HuH-7.5 (cell line): ENCODE data around the gene PDE9A.

Experiments
- DNase-seq: peaks from one replicate; pipeline ENCODE4 v3.0.0; 2011; ENCODE audit warnings: low spot score

PDE9A gene

DNA sequence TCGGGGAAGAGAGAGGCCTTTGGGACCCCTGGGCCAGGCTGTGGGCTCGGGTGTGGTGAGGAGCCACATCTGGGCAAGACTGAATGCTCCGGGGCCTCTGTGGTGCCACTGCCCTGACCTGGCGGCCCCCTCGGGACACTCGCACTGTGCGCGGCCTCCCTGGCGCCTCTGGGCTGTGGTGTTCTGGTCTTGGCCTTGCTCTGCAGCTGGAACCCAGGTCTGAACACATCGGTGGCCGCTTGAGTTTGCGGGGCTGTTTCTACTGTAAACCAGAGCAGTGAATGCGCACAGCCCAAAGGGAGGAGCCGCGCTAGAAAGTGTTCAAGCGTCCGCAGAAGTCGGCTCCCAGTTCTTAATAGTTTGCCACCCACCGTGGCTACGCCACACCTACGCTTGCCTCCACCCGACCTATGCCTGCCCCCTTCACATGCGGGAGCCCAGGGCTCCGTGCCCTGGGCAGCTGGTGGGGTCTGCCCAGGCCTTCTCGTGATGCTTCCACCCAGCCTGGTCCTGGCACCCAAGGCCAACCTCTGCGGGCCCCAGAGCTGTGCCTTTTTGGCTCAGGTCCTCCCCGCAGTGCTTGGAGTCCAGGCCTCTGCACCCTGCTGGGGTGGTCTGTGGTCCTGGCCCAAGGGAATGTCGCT lies 4.4 kb downstream of the PDE9A start:
- no peak for DNase-seq

DNA sequence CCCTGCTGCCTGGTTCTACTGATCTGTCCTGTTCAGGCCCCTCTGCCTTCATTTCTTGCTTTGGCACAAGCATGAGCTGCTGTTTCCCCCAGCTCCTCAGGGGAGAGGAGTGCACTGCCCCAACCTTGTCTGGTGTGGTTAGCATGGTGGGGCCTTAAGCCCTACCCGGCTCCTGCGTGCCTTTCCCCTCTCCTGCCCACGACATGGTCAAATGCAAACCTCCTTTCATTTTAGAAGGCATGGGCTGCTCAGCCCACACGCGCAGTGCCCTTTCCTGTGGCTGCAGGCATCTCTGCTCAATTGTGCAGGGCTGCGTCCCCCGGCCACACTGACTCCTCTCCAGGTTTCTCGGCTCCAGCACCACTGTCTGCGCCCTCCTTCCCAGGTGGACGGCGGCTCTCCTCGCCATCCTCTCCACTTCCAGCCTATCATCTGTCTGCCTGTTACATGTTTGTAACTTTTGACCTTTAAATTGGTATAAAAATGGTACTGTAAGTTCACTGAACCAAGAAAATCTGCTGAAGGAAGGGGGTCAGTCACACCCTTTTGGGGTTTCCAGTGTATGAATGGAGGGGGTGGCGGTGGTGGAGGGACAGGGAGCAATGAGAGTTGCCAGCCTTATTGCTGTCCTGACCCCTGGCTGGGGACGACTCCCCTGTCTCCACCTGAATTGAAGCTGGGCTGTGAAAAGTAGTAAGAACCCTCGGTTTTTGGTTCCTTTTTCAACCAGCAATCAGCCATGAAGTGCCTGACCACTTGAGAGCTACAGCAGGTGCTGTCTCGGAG lies 5.1 kb downstream of the PDE9A start:
- no peak for DNase-seq

DNA sequence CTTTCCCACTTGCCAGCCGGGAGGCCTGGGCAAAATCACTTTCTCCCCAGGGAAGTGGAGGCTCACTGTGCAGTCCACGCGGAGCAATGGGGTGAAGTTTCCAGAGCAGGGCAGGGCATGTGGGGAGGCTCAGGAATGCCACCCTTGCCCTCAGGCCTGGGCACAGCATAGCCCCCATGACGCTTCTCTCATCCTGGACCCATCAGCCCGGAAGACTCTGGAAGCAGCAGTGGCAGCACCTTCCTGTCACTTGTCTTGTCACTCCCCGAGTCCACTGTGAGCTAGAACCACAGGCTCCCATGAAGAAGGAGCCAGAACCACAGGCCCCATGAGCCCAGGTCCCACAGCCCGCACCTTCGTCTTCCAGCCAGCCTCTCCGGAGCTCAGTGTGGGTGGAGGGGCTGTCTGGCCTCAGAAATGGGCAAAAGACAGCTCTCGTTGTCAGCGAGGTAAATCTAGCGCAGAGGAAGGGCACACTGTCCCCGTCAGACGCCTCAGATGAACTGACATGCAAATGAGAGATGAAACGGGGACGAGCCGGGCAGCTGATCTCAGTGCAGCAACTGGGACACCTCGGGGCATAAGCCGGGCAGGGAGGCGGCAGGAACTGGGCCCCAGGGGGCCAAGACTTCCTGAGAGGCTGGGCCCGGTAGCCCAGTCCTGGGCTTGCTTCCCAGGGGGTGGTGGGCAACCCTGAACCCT lies 6.1 kb downstream of the PDE9A start:
- no peak for DNase-seq

DNA sequence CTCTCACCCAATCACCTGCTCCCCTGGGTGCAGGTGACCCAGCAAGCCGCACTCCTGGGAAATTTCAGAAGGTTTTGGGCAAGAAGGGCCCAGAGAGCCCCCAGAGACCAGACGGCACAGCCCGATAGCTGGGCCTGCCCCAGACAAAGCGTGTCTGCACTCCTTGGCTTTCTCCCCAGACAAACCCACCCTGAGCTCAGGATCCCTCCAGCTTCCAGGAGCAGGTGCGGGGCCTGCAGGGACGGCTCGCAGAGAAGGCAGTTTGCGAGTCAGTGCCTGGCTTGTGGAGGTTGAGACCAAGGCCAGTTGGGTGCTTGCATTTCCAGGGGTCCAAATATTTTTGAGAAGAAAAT lies 6.7 kb downstream of the PDE9A start:
- no peak for DNase-seq

DNA sequence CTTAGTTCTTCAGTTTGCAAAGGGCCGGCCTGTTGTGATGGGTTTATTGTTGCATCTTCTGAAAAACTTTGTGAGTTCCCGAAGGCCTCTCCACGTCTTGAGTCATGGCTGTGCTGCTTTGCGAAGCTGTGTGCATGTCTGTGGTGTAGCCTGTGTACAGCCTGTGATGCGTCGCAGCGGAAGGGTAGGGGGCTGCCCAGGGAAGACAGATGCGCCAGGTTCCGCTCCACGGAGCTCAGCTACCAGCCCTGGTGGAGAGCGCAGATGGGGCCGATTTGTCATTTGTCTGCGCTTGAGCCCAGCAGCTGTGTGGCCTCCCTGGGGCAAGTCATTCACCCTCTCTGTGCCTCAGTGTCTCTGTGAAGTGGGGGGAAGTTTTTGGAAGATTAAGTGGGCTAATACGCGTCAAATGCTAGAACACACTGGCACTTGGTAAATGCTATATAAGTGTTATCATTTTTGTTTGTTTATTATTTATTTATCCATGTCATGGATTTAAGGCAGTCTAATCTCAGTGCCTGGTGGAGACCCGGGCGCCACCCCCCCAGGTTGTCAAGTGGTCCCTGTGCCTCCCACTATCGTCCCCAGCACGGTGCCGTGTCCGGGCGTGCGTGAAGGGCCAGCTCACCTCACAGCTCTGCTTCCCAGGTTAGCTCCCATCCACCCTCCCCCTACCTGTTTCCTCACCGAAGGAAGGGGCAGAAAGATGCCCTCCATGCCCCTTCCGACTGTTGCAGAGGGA lies 8.4 kb downstream of the PDE9A start:
- DNase-seq: no peak

DNA sequence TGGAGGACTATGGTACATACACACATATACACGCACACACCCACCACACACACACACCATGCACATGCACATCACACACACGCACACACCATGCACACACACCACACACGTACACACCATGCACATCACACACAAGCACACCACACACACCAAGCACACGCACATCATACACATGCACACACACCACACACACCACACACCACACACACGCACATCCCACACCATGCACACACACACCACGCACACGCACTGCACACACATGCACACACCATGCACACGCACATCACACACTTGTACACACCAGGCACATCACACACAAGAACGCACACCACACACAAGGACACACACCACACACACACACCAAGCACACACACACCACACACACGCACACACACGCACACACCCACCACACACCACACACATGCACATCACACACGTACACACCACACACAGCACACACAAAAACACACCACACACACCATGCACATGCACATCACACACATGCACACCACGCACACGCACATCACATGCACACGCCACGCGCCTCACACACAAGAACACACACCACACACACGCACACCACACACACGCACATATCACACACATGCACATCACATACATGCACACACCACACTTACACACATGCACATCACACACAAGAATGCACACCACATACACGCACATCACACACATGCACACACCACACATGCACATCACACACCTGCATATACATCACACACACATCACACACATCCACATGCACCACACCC lies 9.2 kb downstream of the PDE9A start:
- DNase-seq: no peak

DNA sequence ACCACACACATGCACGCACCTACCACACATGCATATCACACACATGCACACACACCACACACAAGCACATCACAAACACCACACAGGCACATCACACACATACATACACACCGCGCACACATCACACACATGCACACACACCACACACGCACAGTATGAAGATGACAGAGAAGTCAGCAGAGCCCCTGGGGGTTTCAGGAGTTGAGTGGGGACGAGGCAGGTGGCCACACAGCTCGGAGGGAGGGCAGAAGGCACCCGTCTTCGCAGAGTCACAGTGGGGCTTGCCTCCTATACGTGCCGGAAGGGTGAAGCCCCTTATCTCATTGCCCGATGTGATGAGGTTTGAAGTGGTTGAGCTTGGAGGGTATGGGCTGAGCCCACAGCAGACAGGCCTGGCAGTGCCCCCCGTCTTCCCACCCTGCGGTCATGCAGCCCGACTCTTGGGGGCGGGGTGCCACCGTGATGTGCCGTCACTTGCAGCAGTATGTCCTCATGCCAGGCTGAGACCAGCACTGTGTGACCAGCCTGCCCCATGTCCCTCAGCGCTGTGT lies 9.9 kb downstream of the PDE9A start:
- no peak for DNase-seq

DNA sequence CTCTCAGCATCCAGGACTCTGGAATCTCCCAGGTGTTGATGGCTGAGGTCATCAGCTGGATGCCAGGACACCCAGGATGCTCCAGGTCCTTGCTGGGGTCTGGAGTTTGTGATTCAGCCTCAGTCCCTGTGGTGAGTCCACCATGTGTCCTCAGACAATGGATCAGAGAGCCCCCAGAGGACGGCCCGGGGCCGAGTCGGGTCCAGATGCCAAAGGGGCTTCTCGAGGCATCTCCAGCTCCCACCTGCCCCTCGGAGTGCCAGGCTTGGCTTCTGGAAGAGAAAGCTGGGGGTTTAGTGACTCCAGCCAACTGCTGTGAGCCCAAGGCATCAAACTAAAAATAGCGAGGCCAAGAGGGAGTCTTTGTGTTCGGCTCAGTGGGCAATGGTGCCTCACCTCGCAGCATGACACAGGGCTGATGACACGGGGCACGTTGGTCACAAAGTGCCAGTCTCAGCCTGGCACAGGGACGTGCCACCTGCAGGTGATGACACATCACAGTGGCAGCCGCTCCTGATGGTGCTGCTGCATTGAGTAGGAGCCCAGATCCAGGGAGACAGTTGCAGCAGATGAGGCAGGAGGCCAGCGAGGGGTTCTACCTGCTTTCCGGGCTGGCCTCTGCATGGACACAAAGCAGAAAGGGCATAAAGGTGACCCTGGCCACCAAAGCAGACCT lies 10.6 kb downstream of the PDE9A start:
- DNase-seq: no peak

DNA sequence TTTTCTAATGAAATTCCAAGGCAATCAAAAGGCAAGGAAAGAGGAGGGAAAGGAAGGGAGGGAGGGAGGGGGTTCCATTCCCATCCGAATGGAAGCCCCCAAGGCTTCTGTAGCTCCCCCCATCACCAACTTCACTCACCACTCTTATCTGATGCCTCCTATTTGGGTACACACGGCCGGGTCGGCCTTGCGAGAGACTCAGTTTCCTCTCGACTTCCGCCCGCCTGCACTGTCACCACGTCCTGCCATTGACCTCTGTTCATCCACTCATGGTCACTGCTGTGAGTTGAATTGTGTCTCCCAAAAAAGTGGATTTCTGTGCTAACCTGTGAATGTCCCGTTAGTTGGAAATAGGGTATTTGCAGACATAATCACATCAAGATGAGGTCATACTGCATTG lies 11.2 kb downstream of the PDE9A start:
- DNase-seq: no peak

DNA sequence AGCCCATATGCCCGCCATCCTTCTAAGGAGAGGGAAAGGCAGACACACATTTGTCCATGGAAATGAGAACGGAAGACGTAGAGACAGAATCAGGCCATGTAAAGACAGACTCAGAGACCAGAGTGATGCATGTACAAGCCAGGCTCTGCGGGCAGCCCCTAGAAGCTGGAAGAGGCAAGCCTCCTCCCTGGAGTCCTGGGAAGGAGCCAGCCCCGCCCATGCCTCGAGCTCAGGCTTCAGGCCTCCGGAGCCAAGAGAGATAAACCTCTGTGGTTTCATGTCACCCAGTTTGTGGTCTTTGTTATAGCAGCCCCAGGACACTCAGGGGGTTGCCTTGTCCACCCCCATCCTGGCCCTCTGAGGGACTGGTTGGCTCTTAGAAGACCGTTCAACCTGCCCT lies 11.6 kb downstream of the PDE9A start:
- no peak for DNase-seq

DNA sequence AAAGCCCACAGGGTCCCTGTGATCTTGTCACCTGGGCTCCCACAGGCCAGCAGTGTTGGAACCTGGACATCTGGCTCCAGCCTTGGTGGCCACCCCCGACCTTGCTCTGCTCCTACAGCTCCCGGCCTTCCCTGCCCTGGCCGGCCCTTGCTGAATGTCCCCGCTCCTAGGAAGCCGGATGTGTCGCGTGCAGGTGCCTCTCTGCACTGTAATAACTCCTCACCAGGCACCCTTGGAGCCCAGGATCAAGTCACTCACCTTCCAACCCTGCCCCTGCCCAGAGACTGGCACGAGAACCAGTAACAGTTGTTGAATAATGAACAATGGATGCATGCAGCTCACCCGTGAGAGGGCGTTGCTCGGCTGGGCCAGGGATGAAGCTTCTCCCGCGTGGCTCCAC lies 12.1 kb downstream of the PDE9A start:
- no peak for DNase-seq

DNA sequence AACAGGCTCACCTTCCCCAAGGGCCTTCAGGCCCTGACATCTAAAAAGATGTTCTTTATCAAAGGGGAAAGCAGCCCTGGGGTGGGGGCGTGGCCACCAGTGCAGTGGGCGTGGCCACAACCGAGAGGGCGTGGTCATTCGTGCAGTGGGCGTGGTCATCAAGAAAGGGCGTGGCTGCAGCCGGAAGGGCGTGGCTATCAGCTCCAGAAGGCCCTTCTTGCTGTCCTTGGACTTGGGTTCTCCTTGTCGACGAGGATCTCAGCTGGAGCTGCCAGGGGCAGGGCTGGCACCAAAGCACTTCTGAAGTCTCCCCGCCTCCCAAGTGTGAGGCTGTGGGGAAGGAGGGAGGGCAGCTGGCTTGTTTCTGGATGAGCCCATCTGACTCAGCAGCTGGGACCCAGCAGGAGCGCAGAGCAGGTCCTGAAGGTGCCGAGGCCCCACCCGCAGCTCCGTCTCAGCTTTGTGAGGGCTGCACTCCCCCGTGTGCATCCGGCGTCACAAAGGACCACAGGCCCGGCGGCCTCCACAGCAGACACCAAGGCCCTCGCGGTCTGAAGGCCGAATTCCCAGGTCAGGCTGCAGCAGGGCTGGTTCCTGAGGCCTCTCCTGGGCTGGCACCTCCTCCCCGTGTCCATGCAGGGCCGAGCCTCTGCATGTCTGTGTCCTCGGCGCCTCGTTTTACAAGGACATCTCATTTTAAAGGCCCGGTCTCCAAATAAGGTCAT lies 12.8 kb downstream of the PDE9A start:
- DNase-seq: no peak

DNA sequence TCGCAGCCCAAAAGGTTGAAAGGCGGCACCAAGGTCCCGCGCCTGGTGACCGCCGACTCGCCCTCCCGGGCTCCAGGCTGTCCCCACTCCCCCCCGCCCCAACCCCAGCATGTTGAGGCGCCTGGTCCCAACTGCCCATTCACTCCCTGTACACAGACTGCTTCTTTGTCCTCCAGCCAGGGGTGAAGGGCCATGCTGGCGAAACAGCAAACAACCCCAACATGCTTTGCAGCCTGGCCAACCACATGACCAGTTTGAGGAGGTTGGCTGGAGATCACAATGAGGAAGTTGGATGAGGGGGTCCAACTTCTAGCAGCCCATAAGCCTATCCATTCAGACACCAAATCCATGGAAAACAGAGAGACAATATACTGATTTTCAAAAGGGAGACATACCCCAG lies 13.5 kb downstream of the PDE9A start:
- DNase-seq: no peak

DNA sequence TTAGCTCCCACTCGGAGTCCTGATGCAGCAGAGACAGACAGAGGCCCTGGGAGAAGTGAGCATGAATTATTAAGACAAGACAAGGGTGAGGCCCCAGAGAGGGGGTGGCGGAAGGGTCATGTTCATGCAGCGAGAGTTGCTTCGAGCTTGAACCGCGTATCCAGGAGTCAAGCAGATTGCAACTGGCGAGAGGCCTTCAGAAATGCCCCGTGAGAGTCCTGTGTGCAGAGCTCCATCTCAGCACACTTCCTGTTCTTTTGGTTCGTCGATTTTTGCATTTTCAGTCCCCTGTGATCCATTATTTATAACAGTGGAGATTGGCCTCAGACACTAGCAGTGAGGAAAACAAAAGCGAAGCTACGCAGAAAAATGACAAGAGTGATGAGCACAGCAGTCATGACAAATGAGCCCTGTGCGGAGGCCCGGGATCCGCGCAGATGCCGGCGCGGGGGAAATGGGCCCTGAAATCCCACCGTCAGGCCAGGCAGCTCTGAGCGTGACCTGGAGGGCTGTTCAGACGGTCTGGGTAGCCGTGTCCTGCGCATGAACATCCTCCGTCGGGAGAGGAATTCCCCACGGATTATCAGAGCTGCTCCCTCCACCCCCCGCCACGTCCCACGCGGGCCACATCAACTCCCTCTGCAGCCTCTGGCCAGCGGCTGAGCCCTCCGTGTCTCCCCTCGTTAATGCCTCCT lies 15.0 kb downstream of the PDE9A start:
- DNase-seq: no peak

DNA sequence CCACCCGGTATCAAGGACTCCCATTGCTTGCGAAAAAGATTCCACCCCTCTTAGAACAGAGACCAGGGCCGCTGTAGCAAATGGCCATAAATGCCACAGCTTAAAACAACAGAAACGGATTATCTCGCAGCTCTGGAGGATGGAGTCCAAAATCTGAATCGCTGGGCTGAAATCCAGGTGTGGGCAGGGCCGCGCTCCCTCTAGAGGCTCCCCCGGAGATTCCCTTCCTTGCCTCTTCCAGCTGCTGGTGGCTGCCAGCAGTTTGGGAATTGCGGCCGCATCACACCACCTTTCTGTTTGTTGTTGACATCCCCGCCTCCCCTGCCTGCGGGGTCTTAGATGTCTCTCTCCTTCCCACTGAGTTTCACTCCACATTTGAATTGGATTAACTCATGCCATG lies 15.6 kb downstream of the PDE9A start:
- no peak for DNase-seq

DNA sequence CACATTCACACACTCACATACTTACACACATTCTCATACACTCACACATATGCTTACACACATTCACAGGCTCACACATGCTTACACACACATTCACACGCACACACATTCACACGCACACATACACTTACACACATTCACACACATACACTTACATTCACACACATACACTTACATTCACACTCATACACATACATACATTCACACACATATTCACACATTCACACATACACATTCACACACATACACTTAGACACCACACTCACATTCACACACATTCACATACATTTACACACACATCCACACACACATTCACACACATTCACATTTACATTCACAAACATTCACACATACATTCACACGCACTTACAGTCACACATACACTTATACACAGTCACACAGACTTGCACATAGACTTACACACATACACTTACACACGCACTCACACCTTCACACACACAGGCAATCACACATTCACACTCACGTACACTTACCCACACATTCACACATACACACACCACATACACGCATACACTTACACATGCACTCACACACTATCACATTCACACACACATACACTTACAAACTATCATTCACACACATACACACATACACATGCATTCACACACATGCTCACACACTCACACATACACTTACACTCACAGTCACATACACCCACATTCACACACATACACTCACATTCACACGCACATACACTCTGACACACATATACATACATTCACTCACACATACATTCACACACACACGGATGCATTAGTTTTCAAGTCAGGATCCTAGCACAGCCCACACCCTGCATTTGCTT lies 16.8 kb downstream of the PDE9A start:
- no peak for DNase-seq

DNA sequence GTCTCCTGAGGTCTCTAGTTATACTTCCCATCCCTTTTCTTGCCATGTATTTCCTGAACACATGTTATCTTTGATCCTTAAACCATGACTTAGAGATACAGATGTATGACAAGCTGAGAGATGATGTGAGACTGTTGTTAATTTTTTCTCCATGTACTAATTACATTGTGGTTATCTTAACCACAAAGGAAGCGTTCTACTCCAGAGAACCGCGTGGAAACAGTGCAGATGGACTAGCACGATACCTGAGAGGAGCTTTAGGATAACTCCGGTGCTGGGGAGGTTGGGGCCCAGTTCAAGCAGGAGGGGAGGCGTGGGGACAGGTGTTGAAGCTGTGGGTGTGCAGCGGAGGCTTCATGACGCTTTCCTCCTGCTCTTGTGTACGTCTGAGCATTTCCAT lies 17.5 kb downstream of the PDE9A start:
- no peak for DNase-seq

DNA sequence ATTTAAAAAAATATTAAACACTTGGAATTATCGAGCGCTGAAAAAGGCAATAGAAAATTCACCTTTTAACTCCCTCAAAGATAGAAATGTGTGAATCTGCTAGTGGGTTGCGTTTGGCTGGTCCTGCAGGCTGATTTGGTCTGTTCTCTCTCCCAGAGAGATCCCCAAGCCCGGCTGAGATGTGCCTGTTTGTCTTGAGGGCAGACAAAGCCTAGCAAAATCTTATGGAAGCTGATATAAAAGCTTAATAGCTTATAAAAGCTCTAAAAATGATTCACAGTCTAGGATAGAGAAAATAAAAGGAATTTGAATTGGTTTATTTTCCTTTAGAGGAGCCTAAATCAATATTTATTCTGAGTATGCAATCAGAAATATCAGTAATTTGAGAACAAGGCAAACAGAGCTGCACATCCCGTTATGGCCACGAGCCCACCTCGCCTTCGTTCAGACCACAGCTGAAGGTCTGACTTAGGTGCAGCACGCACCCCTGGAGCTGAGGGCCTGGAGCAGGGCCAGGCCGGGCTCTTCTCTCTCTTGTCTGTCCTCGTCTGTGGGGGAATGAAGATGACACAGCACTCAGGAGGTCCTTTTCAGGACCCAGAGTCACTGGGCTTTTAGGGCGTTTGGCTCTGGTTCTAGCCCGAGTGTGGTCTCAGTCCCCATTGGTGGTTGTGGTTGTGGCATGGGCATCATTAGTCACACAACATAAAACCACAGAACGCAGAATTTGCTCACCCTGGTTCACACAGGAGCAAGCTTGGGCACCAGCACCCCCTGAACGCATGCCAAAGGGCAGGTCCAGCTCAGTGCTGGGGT lies 18.6 kb downstream of the PDE9A start:
- DNase-seq: peak; percentile 51
